ENCODE results near the gene SLC22A17.

SLC22A17 gene

DNA sequence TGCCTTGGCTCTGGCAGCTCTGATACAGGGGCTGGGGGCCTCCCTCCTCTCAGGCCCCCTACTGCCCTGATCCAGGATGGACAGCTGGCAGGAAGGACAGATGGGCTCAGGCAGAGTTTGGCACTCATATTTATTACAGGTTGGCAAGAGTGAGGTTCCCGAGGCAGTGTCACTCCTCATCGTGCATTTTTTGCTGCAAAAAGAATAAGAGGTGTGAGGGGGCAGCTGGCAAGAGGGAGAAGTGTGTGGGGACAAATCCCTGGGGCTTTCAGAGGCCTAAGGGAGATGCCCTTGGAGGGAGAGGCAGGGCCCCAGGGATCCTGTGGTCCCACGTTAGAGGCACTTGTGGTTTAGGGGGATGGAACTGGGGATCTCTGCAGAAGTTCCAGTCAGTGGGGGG is 29.2 kb upstream of the SLC22A17 start:
- DNase-seq (ENCODE audit: low spot score) = no peak

DNA sequence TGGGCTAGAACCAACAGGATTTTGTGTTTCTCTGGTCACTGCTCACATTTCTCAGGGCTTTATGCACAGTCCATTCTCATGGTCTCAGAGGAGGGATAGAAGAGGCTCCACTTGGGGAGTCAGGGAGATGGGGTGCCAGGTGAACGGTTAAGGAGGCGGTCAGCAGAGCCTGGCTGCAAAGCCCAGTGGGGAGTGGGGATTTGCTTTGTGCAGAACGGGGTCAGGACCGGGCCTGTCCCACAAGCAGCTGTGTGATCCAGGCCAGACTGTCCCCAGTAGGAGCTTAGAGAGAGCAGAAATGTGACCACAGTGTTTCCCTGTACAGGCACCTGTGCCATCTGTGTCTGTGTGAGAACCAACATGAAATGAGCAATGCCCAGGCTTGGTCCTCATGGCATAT is 28.3 kb upstream of the SLC22A17 start:
- DNase-seq (ENCODE audit: low spot score) = no peak

DNA sequence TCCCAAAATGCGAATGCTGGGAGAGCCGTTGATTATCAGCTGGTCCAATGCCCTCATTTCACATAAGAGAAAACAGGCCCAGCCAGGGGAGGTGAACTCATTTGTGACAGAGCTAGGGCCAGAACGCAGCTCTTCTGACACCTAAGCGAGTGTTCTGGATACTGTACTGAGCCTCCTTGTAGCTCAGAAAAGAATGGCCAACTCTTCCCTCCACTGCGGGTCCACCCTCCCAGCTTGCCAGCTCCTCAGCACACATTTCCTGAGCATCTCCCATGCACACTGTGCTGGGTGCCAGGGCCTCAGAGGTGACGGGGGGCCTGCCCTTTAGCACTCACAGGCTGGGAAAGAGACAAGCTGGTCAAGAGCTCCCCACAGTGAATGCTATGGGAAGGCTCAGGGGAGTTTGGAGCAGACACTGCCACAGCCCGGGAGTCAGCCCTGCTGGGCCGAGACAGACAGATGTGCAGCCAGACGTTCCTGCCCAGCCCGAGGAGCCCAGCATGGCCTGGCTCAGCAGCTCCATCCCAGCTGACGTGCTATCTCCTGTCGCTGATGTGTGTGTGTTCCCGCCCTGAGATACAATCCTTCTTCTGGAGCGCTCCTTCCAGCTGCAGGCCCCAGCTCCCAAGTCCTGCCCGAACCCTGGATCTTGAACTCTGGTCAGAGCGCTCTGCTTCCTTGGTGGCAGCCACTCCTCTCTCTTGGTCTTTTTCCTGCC is 27.7 kb upstream of the SLC22A17 start:
- no peak for DNase-seq (ENCODE audit: low spot score)

DNA sequence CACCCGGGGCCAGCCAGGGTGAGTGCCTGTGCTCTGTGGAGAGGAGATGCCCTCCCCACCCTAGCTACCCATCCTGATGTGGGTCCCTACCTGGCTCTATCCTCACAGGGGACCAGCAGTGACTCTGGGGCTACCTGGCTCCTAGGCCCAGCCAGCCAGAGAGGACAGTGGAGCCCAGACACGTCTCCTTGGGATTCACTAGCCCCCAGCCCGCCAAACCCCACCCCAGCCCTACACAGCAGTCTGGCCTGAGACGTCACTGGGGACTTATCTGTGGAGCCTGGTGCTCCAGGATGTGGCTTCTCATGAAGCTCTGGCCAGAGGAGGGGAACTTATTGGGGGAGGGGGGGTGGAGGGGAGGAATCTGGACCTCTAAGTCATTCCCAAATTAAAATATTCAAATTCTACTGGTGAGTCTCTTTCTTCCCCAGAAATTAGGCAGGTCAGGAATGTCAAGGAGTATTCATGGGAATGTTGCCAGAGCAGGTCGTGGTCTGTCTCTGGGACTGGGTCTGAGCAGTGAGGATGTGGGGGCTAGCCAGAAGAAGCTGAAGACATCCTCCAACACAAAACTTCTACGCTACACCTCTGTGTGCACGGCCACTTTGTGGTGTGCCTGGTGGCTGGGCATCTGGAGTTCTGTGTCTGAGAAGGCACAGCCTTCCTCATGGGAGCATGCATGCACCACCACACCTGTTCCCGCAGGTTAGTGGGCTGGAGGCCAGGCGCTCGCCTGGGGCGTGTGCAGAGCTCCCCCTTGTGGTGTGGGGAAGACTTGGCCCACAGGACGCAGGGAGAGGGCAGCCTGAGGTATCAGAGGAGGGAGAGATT is 26.9 kb upstream of the SLC22A17 start:
- DNase-seq (ENCODE audit: low spot score) = peak; percentile 83

GRCh38 chr14:23378612-23379220 is 26.0 kb upstream of the SLC22A17 start:
- DNase-seq (ENCODE audit: low spot score) = no peak

DNA sequence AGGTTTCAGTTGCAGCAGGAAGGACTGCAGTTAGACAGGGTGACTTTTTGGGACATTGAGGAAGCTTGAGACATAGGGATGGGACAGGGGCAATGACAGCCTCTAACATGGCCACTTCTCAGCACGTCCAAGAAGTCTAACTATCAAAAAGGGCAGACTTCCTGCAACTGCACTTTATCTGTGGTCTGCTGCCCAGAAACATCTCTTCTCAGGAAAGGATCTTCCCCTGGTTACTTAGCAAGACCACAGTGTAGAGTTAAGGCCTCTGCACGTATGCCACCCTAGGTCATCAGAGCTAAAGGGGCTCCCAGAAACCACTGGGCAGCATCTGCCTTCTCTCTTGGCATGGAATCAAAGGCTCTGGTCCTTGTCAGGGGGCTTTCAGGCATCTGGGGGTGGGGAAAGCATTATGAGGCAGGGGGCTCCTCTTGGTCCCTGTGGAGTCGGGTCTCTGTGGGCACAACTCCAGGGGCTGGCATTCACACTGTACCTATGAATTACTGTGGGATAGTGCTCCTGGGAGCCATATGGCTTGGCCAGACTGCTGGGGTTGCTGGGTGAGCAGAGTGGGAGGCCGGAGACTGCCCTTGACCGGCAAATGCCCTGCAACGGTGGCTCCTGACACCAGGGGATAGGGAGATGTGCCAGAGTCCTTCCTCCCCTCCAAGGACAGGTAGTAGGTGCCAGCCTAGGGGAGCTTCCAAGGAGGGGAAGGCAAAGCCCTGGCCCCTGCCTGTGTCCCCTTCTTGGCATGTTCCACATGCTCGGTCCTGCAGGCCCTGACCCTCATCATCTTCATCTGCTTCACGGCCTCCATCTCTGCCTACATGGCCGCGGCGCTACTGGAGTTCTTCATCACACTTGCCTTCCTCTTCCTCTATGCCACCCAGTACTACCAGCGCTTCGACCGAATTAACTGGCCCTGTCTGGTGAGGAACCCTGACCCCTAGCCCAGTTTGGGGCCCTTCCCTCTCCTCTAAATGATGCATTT is 25.2 kb upstream of the SLC22A17 start:
- DNase-seq (ENCODE audit: low spot score) = no peak

- no peak for DNase-seq (ENCODE audit: low spot score)
Observed at GRCh38 chr14:23377198-23377550, 24.5 kb upstream of the SLC22A17 start.

DNA sequence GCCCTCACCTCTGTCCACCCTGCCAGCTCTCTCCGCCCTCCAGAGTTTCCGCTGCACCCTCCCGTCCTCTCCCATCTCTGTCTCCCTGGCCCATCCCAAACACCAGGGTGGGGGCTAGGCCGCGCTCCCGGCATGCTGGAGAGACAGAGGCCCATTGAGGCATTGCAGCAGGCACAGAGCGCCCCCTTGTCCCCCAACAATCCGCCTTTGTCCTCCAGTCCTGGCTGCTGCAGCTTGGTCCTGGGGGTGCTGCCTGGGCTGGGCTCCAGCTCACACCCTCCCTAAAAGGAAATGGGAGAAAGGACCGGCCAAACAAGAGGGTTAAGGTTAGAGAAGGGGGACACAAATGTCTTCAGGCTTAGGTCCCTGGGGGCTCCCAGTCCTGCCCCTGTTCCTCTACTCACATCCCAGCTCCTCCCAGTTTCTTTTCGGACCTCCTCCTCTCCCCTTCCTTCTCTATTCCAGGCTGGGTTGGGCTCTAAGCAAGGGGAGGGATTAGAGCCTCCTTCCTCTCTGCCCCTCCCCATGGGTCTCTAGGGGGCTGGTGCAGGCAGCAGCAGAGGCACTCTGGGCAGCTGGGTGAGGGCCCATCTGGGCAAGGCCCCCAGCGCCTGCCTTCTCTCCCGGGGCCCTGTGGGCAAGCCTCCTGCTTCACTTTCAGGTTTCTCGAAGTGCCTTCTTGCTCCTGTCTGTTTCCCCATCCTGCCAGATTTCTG is 24.0 kb upstream of the SLC22A17 start, which contains the start of gene CMTM5:
Gene CMTM5 (plus strand): TSS at position 565 of the 716 bp plus-strand sequence. CDS start 206 bp downstream, outside the sequence.
- no peak for DNase-seq (ENCODE audit: low spot score)

GRCh38 chr14:23375527-23376251 is 23.0 kb upstream of the SLC22A17 start:
- DNase-seq (ENCODE audit: low spot score) = no peak

- no peak for DNase-seq (ENCODE audit: low spot score)
Observed at GRCh38 chr14:23373041-23373440, 20.4 kb upstream of the SLC22A17 start.

DNA sequence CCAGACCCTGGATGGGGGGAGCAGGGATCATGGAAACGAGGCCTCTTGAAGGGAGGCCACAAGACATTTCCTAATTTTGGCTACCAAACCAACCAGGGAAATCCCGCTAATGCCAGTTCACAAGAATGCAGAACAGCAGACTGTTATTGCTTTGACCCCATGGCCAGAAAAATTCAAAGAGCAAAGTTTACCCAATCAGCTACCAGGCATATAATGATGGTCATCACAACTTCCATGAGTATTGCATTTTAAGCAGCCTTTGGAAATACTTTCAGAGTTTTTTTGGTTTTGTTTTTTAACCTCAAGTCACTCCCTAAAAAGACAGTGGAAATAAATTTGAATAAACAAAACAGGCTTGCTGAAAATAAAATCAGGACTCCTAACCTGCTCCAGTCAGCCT is 19.8 kb upstream of the SLC22A17 start, which contains the start of gene IL25:
Gene IL25 (plus strand): TSS at position 301 of the 400 bp plus-strand sequence.
- no peak for DNase-seq (ENCODE audit: low spot score)

DNA sequence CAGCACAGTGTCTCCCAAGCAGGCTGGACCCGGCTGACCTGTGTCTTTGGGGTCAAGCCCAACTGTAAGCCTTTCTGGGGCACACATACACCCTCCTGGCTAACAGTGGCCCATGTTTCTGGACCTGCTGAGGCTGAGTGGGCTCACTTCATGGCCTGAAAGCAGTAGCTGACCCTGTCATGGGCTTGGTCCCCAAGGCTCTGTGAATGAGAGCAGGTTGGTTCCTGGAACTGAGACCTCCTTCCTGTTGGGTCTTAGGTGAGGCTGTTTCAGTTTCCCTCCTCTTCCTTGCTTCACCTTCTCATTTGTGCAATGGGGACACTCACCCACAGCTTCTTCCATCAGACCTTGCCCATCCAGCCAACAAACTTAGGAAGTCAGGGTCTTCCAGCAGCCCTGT is 19.2 kb upstream of the SLC22A17 start:
- no peak for DNase-seq (ENCODE audit: low spot score)

DNA sequence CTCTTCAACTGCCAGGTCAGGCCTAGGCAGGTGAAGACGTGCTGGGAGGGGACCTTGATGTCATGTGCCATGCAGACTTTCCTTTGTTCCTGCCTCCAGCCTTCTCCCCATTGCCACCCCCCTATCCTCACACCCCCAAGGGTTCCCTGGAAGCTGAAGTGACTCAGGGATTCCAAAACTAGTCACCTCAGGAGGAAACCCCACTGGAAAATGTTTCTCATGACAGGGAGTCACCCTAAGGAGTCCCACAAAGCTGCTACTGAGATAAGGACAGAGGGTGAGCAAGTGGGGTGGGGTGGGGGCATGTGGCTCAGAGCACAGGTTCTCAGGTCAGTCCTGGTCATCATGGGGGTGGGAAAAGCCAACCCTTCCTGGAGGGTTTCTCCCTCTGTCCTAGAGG is 17.5 kb upstream of the SLC22A17 start:
- no peak for DNase-seq (ENCODE audit: low spot score)

DNA sequence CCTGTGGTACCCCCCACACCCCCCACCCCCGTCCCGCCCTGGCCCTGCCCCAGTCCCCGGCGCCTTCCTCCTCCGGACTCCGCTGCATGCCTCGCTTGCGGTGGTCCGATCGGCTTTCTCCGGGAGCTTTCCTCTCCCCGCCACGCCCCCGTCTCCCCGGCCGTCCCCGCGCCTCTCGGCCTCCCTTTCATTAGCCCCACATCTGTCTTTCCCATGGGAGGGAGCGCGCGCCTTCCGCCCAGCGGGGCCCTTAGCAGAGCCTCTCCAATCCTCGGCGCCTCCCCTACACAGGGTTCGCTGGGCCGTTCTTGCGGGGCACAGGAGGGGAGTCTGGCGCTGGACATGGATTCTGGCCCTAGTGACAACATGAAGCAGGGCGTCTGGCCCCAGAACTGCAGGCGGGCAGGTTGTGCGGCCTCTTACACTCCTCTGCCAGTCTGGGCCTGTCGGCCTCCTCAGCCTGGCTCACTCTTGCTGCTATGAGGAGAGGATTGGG is 13.8 kb upstream of the SLC22A17 start:
- peak; percentile 79 for DNase-seq (ENCODE audit: low spot score)

DNA sequence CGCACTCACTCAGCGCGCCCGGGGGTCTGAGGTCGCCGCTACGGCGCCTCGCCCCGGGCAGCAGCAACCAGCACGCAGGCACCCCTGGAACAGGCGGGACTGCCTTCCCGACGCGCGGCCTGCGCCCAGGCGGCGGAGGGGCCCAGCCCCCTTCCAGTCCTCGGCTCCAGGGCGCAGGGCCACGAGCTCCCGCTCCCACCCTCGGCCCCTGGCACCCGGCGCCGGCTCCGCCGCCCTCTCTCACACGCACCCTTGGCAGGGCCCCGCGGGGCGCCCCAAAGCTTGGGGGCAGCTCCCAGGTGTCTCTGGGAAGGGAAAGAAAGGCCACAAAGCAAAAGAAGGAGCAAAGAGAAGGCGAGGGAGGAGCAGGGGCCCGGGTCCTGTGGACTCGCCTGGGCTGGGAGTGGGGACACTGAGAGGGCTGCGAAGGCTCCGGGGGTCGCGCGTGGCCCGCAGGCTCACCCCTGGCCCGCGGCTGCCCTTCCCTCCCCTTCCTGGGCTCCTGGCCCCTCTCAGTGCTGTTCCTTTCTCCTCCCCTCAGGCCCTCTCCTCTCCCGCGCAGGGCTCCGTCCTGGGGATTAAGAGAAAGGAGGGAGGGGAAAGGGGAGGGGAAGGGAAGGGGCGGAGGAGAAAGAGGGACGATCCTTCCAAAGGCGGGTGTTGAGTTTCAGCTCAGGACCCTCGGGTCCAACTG is 13.2 kb upstream of the SLC22A17 start:
- peak; percentile 50 for DNase-seq (ENCODE audit: low spot score)

GRCh38 chr14:23365036-23365731 is 12.5 kb upstream of the SLC22A17 start, which contains the start of gene EFS:
EFS (minus strand) TSS chr14:23365172; CDS start chr14:23365025, 147 bp downstream.
- DNase-seq (ENCODE audit: low spot score) = peak; percentile 69

DNA sequence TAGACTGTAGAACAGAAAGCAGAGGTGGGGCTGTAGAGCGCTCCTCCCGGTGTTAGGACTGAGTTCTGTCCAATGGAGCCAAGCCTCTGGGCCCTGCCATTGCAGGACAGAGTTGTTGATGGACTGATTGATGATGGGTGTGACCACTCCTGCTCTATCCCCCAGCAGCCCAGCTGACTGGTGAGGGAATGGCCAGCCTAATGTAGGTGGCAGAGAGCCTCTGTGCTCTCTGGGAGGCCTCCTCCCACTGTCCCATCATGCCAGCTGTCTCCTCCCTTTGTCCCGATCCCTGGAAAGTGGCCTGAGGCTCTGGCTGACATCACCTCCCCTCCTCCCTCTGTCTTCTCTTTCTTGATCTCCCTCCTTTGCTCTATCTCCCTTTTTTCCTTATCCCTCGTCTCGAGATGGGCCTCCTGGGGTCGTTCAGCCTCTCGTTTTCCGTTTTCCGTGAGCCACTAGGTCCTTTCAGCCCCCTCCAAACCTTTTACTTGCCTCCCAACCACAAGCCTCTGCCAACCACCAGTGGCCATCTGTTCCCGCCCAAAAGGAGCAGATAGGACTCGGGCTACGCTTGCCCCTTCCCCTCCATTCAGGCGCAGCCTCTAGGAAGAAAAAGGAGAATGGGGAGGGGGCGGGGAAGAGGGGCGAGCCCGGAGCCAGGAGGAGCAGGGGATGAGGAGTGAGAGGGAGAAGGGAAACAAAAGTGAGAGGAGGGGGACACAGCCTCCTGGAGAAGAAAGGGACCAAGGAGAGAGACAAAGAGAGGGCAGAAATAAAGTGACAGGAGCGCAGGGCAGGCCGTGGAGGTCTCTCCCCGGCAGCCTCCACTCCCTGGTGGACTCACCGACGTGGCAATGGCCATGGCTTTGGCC is 11.7 kb upstream of the SLC22A17 start:
- peak; percentile 43 for DNase-seq (ENCODE audit: low spot score)

GRCh38 chr14:23362200-23362599 is 9.5 kb upstream of the SLC22A17 start:
- DNase-seq (ENCODE audit: low spot score) = no peak

Data from GM03348 (cell line).